Umbilical cord (tissue), 2 donors: ENCODE results near the gene CLCNKA. TPM values are rescaled to one million over a fixed set of nuclear protein-coding genes. Genes with fewer than 3 reads are reported as not detected.

Experiments used
- DNase-seq: peaks from one replicate; pipeline ENCODE4 v3.0.0-alpha.2; 2015; ENCODE audit warnings: low spot score
- total RNA-seq: library from RNA; depleted of rRNA; stranded (reverse); fragments of >200 nt; gene quantifications from one replicate; pipeline ENCODE4 v1.2.3, GENCODE V29; 2014; ENCODE audit warnings: low replicate concordance; ENCODE audit not compliant: insufficient read depth

The CLCNKA gene
- total RNA-seq, 1 donor from 2014 or later = not detected

- DNase-seq = no peak
Measured at GRCh38 chr1:16077406-16078245, 55.8 kb downstream of the CLCNKA start.

GRCh38 chr1:16078925-16079656 lies 57.3 kb downstream of the CLCNKA start:
- peak; percentile 84 for DNase-seq

GRCh38 chr1:16080422-16081150 lies 58.8 kb downstream of the CLCNKA start:
- no peak for DNase-seq

- no peak for DNase-seq
Measured at GRCh38 chr1:16081636-16082035, 59.8 kb downstream of the CLCNKA start.

GRCh38 chr1:16082283-16083038 lies 60.6 kb downstream of the CLCNKA start:
- peak; percentile 62 for DNase-seq

GRCh38 chr1:16083486-16083885 lies 61.6 kb downstream of the CLCNKA start:
- DNase-seq = no peak

Other genes starting within 250 kb of the CLCNKA start
- 0.96 TPM for gene UQCRHL, start 214.4 kb upstream of the CLCNKA start, total RNA-seq
- gene SPEN, start 174.3 kb upstream of the CLCNKA start, total RNA-seq = 23.1 TPM
- 33.2 TPM for gene ZBTB17, start 45.9 kb upstream of the CLCNKA start, total RNA-seq
- 0.24 TPM for gene SRARP, start 17.8 kb upstream of the CLCNKA start, total RNA-seq
- gene HSPB7, start 4.0 kb upstream of the CLCNKA start, total RNA-seq = 4.3 TPM
- gene CLCNKB, start 21.7 kb downstream of the CLCNKA start, total RNA-seq = not detected
- 3.6 TPM for gene FAM131C, start 51.6 kb downstream of the CLCNKA start, total RNA-seq
- gene EPHA2, start 134.0 kb downstream of the CLCNKA start, total RNA-seq = 21.7 TPM
- 26.5 TPM for gene ARHGEF19, start 190.6 kb downstream of the CLCNKA start, total RNA-seq
- gene CPLANE2, start 215.1 kb downstream of the CLCNKA start, total RNA-seq = 0.48 TPM